Activated CD4-positive, alpha-beta T cell treated with anti-CD3 and anti-CD28 coated beads for 24 hours (primary cell): ENCODE results near the gene CRABP1.

Experiments
- DNase-seq, 2 donors: peaks; one replicate each; pipeline ENCODE4 v3.0.0-alpha.2; 2020; ENCODE audit warnings: low read depth in 2 of 2

Gene CRABP1

DNA sequence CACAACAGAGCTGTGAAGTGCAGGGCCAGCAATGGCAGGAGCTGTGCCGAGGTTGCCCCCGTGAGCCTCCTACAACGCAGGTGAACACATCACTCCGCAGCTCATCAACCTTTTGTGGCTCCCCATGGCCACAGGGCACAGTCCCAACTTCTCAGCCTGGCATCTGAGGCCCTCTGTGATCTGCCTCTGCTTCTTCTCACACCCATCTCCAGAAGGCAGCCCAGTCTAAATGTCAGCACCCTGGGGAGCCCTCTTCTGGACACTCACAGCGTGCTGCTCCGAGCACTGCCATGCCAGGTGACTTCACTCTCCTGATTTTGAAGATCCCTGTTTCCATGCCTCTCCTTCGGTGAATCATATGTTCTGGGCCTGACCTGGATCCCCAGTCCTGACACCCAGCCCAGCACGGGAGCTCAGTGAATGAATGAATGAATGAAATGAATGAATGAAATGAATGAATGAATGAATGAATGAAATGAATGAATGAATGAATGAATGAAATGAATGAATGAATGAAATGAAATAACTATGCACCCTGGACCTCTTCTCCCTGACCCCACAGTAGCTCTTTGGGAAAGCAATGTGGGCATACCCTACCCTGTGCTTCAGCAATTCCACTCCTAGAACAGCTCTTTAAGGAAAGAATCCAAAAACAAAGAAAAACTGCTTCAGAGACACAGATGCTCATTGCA, 22.9 kb upstream of the CRABP1 start:
- DNase-seq, result no peak

DNA sequence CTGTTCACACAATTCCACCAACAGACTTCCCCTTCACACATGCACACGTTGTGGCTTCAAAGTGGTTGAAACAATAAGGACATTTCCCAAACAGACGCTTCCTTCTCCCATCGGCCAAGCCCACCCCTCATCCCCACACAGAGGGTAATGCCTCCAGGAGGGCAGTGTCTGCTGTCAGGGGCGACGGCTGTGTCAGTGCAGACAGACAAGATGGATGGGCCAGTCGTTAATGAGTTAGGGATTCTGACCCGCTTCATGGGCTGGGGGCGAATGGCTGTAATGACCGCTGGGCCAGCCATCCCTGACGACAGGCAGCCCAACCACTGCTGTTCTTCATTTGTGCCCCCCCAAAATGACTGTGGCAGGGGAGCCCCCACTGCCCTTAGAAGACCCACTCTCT, 20.6 kb upstream of the CRABP1 start:
- no peak for DNase-seq

GRCh38 chr15:78320183-78320582, 20.0 kb upstream of the CRABP1 start:
- DNase-seq, result no peak

GRCh38 chr15:78321041-78321570, 19.0 kb upstream of the CRABP1 start:
- no peak for DNase-seq

DNA sequence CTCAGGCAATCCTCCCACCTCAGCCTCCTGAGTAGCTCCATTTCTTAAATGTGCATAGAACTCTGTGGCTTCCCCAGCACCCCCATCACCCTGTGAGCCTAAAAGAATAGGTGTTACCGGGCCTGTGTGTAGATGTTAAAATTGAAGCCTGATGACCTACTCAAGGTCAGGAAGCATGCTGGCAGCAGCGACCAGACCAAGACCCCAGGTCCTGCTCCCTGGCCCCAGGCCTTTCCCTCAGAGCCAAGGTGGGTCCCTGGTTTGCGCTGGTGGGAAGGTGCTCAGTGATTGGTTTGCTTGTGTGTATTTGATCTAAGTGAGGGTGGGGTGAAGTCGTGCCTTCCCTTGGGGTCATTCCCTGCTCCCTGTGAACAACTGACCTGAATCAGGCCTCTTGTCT, 18.4 kb upstream of the CRABP1 start:
- DNase-seq, result no peak

DNA sequence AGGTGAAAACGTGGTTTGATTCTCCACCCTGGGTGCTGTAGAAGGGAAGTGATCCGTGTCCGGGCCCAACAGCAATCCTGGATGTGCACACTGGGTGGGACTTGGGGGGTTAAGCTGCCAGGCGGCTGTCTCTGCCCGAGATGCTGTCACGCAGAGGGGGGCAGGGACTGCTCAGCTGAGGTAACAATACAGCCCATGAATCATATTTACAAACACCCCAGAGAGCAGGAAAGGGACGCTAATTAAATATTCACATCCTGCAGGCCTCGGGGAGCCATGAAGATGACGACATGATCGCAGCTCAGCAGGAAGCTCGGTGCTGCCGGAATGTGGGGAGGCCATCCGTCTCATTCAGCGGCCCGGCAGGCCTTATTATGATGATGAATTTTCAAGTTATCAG, 17.9 kb upstream of the CRABP1 start:
- no peak for DNase-seq

DNA sequence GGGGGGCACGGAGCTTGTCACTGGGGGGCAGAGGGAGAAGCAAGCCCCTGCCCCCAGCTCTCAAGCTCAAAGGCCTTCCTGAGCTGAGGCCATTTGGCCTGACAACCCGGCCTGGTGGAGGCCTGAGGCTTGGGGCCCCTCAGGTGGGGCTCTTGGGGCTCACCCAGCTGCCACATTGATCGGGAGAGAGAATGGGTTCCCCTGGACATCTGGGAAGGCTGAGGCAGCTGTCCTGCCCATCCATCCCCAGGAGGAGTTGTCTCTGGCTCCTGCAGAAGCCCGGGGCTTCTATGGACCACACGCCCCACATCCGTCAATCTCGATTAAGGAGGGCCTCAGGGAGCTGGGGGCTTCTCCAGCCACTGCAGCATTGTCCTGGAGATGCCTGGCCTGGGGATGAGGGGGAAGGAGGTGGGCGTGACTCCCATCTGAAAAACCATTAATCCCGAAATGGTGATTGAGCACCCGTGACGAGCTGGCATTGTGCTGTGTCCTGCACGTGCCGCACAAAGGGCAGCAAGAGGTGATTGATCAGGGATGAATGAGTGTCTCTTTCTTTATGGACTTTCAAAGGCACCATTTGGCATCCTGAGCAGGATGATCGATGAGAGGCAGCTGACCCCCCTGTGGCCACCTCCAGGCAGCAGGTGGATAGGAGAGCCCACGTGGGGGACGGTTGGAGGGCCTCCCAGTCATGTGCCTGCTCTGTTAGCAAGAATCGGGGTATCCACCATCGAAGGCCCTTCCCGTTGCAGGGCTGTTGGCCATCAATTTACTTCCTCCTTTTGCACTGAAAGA, 17.2 kb upstream of the CRABP1 start:
- no peak for DNase-seq

- no peak for DNase-seq
Measured at GRCh38 chr15:78323693-78324092, 16.5 kb upstream of the CRABP1 start.

DNA sequence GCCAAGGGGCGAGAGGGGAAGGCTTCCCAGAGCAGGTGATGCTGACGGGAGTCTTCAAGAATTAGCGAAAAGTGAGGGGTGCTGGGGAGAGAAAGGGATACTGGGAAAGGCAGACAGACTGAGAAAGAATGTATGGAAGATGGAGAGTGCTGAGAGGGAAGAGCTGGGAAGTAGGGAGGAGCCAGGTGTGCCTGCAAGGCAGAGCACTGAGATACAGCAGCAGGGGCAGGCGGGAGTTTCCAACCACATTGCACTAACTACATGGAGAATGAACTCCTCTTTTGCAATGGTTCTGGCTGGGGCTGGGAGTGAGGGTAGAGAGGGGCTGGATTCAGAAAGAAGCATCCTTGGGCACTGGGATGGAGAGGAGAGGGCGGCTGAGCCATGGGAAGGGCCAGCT, 16.0 kb upstream of the CRABP1 start:
- no peak for DNase-seq

DNA sequence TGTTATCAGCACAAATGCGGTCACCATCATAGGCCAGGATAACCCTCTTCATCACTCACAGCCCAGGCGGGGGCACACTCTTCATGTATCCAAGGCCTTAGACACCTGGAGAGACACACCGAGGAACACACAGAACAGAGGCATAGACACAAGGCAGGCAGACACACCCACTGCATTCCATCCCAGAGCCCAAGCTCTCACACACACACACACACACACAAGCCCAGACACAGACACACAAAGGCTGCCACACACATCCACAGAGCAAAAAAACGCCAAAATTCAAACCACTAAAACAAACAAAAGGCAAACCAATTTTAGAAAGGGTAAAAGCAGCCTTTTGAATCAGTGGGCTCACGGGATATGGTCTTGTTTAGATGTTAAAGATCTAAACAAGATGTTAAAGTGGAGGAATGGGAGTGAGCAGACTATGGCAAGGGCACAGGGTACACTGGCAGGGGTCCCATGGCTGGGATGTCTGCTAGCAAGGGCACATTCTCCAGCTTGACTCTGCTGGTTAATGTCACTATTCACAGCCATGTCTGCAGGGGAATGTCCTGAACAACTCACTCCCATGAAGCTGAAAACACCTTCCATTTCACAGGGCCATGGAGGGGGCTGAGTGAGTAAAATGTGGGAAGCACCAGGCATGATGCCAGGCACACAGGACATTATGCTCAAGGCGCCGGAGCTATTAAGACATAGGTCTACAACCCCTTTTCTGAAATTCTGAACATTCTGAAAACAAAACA, 14.9 kb upstream of the CRABP1 start:
- DNase-seq, result no peak

- no peak for DNase-seq
Measured at GRCh38 chr15:78327466-78327865, 12.7 kb upstream of the CRABP1 start.

DNA sequence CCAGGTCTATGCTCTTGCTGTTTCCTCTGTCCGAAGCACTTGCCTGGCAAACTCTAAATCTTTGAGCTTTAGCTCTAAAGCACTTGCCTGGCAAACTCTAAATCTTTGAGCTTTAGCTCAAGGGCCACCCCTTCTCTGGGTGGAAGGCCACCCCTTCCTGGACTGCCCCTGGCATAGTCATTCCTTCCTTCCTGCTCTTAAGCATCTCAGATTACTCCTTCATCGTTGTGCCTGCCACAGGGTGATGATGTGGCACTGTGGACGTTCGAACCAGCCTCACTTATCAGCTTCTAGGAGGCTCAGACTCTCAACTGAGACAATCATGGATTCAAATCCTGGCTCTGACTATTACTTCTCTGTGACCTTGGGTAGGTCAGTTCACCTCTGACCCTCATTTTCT, 10.5 kb upstream of the CRABP1 start:
- DNase-seq, result no peak

- no peak for DNase-seq
Measured at GRCh38 chr15:78334845-78335244, 5.3 kb upstream of the CRABP1 start.

GRCh38 chr15:78335985-78336384, 4.2 kb upstream of the CRABP1 start:
- DNase-seq, result no peak

- DNase-seq, result no peak
Measured at GRCh38 chr15:78338781-78339180, 1.4 kb upstream of the CRABP1 start.

GRCh38 chr15:78339559-78339958, 594 bp upstream of the CRABP1 start:
- DNase-seq, result no peak

GRCh38 chr15:78341057-78341987, 1.2 kb downstream of the CRABP1 start:
- DNase-seq, result no peak

- DNase-seq, result no peak
Measured at GRCh38 chr15:78342021-78342420, 1.9 kb downstream of the CRABP1 start.

- no peak for DNase-seq
Measured at GRCh38 chr15:78343276-78344060, 3.3 kb downstream of the CRABP1 start.

DNA sequence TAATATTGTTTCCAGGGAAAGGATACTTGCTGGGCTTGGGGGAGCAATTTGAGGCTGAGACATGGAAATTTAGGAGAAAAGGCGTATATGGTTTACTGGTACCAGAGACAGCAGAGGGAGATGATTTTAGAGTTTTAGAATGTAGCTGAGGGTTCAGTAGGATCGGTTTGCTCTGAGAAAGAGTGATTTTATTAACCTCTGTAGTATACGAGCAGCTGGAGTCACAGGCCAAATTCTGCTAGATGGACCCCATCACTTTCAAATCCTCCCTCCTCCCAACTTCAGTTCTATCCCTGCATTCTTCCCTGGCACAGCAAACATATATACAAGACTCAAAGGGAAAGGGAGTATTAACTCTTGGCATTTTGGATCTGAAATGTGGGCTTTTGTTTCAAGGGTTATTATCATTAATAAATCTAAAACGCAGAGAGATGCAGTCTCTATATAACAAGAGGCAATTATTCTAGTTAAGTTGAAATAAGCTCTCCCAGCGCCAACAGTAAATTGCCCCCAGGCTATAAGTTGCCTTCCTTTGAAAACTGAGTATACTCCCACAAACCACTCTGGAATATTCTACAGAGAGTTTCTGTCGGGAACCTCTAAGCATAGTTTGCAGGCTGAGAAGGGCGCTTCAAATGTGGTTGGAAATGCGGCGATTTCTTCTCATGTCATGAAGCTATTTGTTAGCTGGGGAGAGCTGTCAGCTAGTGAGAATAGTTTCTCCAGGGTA, 5.4 kb downstream of the CRABP1 start:
- no peak for DNase-seq
